ENCODE results near the gene CCDC174. TPM values are rescaled to one million over a fixed set of nuclear protein-coding genes. Genes with fewer than 3 reads are reported as not detected.
A peak's percentile ranks its signal among the peaks of the same experiment; 100 is the strongest.
"Not testable (repeated sequence)": the region's sequence is repeated elsewhere in the genome, so short reads cannot be mapped to it uniquely, and the experiment has no call there.

Gene CCDC174
- total RNA-seq, 1 donor: 13.8 TPM

DNA sequence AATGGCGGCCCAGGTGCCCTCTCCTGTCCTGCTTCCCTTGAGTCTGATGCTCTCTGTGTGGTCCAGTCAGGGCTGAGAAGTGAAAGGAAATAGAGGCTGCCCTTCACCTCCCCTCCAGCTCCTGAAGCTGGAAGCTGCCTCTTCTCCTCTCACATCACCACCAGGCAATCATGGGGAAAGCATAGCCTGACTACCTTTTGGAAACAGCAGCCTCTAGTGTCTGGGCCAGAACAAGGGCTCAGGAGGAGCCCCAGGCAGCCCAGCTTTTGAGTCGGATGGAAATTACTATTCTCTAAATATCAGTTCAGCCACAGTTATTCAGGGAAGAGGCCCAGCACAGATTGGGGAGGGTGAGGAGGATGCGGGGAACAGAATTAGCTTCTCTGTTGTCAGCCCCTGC lies 43.3 kb upstream of the CCDC174 start:
- H3K4me3 ChIP-seq (ENCODE audit: low read depth, low read length): no peak overlapping the region
- DNase-seq (ENCODE audit: low read depth): no peak
- TF ChIP-seq, protein P1, sequence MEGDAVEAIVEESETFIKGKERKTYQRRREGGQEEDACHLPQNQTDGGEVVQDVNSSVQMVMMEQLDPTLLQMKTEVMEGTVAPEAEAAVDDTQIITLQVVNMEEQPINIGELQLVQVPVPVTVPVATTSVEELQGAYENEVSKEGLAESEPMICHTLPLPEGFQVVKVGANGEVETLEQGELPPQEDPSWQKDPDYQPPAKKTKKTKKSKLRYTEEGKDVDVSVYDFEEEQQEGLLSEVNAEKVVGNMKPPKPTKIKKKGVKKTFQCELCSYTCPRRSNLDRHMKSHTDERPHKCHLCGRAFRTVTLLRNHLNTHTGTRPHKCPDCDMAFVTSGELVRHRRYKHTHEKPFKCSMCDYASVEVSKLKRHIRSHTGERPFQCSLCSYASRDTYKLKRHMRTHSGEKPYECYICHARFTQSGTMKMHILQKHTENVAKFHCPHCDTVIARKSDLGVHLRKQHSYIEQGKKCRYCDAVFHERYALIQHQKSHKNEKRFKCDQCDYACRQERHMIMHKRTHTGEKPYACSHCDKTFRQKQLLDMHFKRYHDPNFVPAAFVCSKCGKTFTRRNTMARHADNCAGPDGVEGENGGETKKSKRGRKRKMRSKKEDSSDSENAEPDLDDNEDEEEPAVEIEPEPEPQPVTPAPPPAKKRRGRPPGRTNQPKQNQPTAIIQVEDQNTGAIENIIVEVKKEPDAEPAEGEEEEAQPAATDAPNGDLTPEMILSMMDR (IDR thresholded peaks at IDR 0.05; ENCODE audit: insufficient read depth, low read depth, low read length): peak; percentile 2

DNA sequence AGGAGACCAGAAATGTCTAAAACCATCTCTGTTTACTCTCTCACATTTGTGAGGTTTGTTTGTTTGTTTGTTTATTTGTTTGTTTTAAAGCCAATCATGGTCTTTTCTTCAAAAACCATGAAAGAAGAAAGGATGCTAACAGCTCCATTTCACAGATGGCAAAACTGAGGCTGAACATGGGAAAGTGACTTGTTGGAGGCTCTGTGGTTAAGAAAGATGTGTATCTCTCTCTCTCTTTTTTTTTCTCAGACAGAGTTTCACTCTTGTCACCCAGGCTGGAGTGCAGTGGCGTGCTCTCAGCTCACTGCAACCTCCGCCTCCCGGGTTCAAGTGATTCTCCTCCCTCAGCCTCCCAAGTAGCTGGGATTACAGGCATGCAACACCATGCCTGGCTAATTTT lies 42.5 kb upstream of the CCDC174 start:
- not testable (repeated sequence) for H3K4me3 ChIP-seq (ENCODE audit: low read depth, low read length); DNase-seq (ENCODE audit: low read depth)

DNA sequence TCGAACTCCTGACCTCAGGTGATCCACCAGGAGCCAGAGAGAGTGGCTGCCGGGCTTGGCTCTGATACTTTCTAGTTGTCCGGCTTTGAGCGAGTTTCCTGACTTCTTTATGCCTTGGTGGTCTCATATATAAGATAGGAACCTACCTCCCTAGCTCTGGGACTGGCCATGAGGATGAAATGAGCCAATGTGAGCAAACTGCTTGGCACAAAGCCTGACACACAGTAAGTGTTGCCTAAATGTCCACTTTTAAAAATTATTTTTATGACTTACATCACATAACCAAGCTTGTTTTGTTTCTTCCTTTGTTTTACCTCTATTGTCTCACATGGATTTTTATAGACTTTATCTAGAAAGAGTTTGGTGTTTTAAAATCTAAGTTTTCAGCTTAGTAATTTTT lies 42.1 kb upstream of the CCDC174 start:
- TF ChIP-seq, protein P1 (IDR thresholded peaks at IDR 0.05; ENCODE audit: insufficient read depth, low read depth, low read length): no peak
- no peak overlapping the region for H3K4me3 ChIP-seq (ENCODE audit: low read depth, low read length)
- no peak for DNase-seq (ENCODE audit: low read depth)

DNA sequence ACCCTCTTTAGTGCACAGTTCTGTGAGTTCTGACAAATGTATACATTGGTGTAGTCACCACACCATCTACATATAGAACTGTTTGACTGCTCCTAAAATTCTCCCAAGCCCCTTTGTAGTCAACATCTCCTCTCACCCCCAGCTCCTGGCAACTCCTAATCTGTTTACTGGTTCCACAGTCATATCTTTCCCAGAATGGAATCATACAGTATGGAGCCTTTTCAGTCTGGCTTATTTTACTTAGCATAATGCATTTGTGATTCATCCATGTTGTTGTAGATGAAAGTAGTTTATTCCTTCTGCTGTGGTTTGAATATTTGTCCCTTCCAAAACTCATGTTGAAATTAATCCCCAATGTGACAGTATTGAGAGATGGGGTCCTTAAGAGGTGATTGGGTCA lies 41.6 kb upstream of the CCDC174 start:
- no peak overlapping the region for H3K4me3 ChIP-seq (ENCODE audit: low read depth, low read length)
- TF ChIP-seq, protein P1 (IDR thresholded peaks at IDR 0.05; ENCODE audit: insufficient read depth, low read depth, low read length): no peak
- no peak for DNase-seq (ENCODE audit: low read depth)

DNA sequence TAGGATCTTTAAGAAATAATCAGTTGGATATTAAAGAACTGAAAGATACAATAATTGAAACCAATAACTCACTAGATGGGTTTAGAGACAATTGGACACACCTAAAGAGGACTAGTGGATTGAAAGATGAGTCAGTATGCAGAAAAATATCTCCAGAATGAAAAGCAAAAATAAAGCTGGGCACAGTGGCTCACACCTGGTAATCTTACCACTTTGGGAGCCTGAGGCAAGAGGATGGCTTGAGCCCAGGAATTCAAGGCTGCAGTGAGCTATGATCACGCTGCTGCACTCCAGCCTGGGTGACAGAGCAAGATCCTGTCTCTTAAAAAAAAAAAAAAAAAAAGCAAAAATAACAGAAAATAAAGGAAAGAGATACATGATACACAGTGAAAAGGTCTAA lies 37.4 kb upstream of the CCDC174 start:
- TF ChIP-seq, protein P1 (IDR thresholded peaks at IDR 0.05; ENCODE audit: insufficient read depth, low read depth, low read length): no peak
- DNase-seq (ENCODE audit: low read depth): no peak
- no peak overlapping the region for H3K4me3 ChIP-seq (ENCODE audit: low read depth, low read length)

DNA sequence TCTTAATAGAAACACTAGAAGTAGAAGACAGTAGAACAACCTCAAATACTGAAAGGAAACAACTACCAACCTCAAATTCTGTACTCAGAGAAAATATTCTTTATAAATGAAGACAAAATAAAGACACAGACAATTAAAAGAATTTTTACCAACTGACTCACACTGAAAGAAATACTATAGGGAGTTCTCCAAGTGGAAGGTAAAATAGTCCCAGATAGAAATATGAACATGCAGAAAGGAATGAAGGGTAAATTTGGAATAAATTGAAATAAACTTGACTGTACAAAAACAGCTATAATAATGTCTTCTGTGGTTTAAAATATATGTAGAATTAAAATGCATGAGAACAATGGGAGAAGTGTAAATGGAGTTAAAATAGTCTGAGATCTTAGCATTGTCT lies 36.7 kb upstream of the CCDC174 start:
- no peak for DNase-seq (ENCODE audit: low read depth)
- H3K4me3 ChIP-seq (ENCODE audit: low read depth, low read length): no peak overlapping the region
- TF ChIP-seq, protein P1 (IDR thresholded peaks at IDR 0.05; ENCODE audit: insufficient read depth, low read depth, low read length): no peak

DNA sequence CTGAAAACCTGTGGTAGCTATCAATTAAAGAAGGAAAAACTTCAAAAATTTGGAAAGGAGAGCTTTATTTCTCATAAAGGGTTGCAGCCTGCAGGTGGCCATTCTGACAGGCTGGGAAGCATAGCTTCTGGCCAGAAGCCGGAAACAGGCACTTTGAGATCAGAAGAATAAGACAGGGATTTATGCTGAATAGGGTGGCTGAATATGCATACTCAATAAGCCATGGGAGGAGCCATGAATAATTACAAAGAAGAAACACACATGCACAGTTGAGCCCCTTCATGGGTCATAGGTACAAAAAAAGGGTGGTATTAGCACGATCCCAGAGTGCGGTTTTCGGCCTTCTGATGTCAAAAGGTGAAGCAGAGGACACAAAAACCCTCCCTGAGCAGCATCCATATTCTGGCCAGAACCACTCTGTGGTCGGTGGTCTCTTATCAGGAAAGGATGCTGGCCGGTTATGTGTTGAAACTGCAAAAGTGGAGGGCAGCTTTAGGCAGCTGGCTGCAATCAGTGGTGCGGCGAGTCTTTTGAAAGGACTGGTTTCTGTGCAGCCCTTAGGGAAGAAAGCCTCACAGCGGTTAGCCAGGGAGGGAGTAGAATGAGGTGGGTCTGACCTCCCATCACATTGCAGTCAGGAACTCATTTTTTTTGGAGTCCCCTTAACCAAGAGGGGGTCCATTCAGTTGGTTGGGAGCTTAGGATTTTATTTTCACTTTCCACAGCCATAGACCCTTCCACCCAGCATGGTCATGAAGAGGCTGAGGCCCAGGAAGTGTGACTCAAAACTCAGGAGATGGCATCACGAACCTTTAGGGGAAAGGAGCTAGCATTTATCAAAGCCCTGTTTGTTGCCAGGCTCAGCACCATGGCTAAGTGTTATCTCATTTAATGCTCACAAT lies 34.7 kb upstream of the CCDC174 start:
- TF ChIP-seq, protein P1 (IDR thresholded peaks at IDR 0.05; ENCODE audit: insufficient read depth, low read depth, low read length): no peak
- no peak for DNase-seq (ENCODE audit: low read depth)
- H3K4me3 ChIP-seq (ENCODE audit: low read depth, low read length): no peak overlapping the region

All from fibroblast of villous mesenchyme (primary cell).